ENCODE results near the gene MBLAC2.
A peak's percentile ranks its signal among the peaks of the same experiment; 100 is the strongest.

Gene MBLAC2

DNA sequence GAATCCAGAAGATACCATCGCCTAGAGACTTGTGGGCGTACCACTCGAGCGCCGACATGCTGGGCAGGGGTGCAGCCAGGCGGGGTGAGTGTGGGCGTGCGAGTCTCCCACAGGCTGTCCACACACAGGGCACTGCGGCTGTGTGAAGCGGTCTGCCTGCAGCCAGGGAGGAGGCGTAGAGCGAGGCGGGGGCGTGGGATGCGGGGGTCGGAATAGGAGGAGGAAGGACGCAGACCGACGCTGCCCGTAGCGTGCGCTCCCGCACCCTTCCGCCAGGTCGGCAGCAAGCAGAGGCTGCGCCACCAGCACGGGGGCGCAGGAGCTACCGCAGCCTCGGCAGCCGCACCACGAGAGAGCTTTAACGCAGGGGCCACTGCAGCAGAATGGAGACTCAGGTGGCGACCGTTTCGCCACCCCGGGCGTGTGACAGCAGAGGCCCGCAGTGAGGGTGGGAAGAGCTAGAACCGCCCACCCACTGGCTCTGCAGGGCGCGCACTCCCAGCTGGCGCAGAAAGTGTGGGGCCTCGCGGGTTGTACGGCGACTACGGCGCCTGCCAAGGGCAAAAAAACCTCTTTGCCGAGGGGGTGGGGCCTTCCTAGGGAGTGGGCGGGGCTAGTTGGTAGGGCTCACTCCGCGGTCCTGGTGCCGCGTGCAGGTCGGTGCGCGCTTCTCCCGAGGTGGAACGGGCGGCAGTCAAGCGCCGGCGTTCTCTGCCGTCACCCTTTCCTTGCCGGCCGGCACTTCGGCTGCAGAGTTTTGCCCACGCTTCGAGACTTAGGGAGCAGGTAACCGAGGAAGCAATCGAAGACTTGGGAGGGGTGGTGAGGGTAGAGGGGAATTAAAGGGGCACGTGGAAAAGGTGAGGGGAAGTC lies at the start of gene MBLAC2, which contains the start of gene POLR3G:
TSS of gene MBLAC2 (minus strand) at position 537 of the 873 bp plus-strand sequence. CDS start at position 58, 479 bp downstream.
TSS of gene POLR3G (plus strand) at position 630 of the 873 bp plus-strand sequence. CDS start 10,704 bp downstream, outside the sequence.
- peak; percentile 96 for DNase-seq

DNA sequence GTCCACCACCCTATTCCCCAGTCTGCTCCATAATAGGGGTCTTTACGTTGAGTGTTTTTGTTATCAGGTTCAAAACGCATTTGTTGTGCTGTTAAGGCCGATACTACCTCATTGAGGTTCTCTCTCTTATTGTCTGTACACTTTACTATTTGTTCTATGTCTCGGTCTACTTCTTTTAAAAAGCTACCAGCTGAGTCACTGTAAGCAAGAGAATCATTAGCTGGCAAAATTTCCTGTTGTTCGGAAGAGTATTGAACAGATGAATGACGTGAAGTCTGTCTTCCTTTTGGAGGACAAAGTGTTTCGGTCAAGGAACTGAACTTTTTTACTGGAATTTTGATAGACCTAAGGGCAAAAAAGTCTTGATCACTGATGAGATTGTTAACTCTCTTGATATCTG lies 44.5 kb upstream of the MBLAC2 start:
- no peak for DNase-seq

DNA sequence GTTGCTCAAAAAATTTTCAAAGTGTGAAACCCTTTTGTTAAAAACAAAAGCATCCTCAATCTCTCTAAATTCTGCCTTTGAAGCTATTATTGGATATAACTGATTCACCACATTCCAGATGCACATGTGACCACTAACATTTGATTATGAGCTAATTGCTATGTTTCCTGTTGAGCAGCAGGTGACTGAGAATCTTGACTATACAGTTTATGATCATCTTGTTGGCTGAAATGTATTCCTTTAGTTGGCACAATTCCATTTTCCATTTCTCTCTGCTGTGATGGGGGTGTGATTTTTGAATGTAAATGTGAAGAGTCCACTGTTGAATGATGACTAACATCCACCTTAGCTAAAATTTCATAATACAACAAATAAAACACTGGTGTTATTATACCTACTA lies 44.1 kb upstream of the MBLAC2 start:
- DNase-seq: no peak

GRCh38 chr5:90514520-90514919 lies 39.9 kb upstream of the MBLAC2 start:
- no peak for DNase-seq

DNA sequence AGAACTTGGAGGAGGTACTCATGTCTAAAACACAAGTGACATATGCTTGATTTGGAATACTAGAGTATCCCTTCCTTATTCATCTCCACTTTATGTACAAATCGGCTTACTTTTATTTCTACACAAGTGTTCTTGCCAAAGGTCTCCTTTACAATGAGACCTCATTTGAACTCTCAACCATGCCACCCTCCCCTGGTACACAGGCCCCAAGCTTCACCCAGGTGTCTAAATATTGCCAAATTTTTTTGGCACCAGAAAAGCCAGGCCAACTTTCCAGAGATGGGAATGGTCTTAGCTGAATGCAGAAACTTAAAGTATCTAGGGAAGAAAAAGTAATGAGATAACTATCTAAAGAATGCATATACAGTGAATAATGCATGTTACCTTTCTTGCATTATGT lies 35.9 kb upstream of the MBLAC2 start:
- no peak for DNase-seq

DNA sequence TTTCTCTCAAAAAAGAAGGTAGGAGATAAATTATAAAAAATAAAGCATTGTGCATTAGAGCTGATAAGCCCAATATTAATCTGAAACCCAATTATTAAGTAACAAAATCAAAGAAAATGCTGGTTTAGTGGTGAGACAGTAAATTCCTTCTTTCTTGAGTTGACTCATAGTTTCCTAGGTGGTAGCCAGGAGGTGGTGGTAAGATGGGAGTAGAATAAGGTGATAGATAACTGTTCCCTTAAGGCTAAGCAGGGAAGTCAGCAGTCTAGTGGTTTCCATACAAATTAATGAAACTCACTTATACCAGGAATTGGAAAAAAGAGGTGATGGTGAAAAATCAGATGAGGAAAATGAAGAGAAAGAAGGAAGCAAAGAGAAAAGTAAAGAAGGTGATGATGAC lies 31.6 kb upstream of the MBLAC2 start:
- no peak for DNase-seq

- DNase-seq: no peak
Observed at GRCh38 chr5:90504743-90505142, 30.2 kb upstream of the MBLAC2 start.

DNA sequence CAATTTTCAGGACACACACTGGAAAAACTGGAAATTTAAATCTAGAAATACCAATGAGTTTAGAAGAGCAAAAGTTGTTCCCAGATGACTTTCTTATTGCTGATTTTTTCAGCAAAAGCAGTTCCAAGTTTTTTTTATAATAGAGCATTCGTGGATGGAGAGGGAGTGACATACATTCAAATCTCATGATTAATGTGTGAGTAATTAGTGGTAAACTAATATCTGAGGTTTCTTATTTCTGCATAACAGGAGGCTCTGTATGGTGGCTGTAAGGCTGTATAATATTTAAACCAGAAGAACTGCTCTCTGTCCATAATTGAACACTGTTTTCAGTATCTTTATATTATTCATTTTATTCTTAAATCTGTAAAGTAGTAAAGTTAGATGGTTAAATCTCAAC lies 29.0 kb upstream of the MBLAC2 start:
- no peak for DNase-seq

DNA sequence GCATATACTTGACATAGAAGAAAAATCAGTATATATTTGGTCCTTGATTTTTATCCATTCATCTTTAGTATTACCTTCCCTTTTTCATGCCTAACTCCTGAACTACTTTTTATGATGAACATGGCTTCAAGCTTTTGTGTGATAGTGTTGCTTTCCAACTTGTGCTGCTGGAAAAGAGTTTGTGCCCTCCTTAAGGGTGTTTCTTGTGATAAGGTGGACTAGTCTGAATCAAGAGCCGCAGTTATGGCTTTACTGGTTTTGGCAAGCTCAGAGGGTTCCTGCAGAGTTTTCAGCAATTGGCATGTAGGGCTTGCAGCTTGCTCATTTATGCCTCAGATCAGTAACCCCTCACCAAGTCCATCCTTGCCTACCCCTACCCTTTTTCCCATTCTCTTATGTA lies 20.6 kb upstream of the MBLAC2 start:
- no peak for DNase-seq

- no peak for DNase-seq
Observed at GRCh38 chr5:90494043-90494442, 19.5 kb upstream of the MBLAC2 start.

DNA sequence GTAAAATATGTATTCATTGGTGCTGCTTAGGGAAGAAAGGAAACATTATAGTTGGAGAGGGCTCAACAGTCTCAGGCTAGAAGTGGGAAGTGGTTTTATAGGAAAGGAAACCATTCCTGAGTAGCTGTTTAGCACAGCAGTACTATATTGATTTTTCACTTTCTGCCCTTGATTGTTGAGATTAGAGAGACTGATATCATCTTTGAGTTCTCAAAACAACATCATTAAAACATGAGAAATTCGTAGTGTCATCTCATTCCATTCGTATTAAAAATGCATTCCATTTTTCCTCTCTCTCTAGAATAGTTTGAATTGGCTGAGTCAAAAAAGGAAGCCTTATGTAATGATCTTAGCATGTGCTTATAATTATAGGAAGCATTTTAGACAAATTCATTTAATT lies 14.2 kb upstream of the MBLAC2 start:
- no peak for DNase-seq

GRCh38 chr5:90484540-90484939 lies 10.0 kb upstream of the MBLAC2 start:
- no peak for DNase-seq

GRCh38 chr5:90483206-90483605 lies 8.6 kb upstream of the MBLAC2 start:
- DNase-seq: no peak

DNA sequence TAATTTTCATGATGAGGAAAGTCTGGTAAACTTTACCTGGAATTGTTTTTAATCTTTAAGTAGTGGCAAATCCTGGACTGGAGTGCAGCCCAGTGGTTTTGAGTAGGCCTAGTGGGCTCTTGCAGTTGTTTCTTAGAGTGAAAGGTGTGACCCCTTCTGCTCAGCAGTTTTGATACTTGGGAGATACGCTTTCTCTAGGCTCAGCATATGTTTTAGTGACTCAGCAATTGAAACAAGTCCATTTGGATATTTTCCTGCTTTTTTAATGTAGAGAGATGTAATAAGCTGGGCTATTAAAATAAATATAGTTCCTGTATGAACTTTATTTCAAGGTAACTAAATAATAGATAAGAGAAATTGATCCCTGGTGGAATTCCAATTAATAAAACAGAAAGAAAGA lies 6.1 kb upstream of the MBLAC2 start:
- DNase-seq: no peak

DNA sequence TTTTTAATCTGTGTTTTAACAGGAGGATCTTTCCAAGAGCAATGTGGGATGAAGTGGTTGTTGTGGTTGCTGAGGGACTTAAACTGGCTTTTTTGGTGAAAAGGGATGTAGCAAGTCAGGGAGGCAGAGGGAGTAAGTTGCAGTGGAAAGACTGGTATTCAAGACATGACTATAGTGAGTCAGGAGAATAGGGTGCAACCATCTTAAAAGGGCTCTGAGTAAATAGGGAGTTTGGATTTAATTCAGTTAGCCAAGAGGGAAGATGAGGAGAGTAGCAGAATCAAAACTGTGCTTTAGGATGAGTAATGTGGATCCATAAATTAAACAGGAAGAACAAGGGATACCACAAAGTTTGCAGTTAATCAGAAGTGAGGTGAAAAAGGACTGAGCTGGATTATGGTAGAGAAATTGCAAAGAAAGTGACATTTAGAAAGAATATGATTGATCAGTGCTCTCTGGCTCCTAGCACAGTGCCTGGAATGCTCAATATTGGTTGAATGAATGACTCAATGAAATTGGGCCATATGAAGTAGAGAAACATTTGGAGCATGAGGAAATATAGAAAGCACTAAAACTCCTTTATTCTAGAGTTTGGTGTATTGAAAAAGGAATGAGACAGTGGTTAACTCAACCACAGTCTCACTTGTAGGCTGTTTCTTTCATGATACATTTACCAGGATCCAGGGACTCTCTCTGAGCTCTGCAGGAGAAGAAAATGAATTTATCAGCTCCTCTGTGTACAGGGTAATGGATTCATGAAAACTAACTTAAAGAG lies 5.2 kb upstream of the MBLAC2 start:
- no peak for DNase-seq

- DNase-seq: no peak
Observed at GRCh38 chr5:90477621-90478215, 3.1 kb upstream of the MBLAC2 start.

DNA sequence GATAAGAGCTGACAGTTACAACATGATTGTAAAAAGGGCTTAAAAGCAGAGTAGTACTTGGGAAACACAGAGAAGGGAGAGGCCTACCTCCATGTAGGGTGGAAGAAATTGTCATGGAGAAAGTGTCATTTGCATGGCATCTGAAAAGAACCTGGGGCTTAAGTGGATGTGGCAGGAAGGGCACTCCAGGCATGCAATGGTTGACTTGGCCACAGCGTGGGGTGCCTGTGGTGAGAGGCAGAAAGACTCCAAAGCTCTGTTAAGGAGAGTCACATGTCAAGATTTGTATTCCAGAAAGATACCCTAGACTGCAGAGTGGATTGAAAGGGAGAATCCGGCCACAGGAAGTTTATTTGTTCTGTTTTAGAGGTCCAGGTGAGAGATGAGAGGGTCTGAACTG lies 2.5 kb upstream of the MBLAC2 start:
- no peak for DNase-seq

- no peak for DNase-seq
Observed at GRCh38 chr5:90476391-90476790, 1.8 kb upstream of the MBLAC2 start.

DNA sequence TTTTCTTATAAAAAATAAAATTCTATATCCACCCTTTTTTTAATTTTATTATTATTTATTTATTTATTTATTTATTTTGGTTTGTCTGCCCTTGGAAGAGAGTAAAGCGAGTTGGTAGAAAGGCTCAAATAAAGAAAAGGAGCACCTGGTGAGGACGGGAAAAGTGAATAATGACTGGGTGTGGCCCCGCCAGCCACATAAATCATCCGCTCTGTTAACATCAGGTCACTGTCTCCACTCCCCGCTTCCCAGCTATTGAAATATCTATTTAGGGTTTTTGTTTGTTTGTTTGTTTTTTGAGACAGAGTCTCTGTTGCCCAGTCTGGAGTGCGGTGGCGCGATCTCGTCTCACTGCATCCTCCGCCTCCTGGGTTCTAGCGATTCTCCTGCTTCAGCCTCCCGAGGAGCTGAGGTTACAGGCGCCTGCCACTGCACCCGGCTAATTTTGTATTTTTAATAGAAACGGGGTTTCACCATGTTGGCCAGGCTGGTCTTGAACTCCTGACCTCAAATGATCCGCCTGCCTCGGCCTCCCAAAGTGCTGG lies 937 bp upstream of the MBLAC2 start:
- DNase-seq: no peak

DNA sequence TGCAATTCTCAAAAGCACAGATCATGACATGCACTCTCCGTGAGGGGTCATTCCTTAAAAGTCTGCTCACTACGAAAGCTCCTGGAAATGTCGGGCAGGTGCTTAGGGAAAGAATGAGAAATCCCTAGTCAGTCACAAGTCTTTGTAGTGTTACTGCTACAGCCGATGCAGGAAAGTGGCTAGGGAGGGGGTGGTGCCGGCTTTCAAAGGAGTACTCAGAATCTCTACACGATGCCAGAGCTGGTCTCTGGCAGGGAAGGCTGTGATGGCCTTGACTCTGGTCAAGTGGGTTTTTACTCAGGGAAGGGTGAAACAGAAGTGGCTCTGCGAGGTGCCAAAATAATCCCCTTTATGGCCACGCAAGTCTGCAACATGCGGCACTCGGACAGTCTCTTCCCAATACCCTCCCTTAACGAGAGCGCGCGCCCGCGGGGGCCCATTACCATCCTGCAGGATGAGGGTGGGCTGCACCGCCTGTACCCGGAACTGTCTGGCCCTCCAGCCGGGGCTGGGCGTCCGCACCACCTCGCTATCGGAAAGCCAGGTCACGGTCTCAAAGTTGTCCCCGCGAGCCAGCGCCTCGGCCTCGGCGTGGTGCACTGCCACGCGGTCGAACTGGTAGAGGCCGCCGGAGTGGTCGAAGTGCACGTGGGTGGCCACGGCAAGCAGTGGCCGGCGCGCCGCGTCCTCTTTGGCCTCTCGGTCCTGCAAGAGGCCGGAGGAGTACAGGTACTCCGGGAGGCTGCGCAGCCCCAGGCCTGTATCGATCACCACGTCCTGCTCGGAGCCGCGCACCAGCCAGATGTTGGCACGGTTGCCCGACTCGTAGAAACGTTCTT lies 956 bp downstream of the MBLAC2 start:
- peak; percentile 17 for DNase-seq

DNA sequence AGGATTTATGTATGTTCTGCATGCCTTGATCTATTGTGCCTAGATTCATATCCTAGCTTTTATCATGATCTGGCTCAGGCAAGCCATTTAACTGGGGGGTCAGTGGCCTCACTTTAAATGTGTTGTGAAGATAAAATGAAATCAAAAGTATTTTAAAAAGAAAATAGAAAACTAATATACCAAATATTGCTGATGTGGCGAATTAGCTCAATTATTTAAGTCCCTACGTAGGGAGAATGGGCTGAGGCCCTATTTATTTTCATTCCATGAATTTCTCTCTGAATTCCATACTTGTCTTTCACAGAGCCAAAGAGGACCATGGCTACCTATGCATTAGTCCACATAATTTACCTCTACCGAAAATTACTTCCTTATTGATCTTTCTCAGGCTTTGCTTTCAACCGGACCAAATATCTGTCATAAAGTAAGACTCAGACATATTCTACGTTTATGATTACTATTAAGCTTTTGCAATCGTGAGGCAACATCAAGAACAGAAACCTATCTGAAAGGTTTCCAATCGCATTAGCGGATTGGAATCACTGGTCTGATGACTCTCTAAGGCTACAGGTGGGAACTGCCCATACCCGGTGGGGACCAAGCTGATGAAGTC lies 1.7 kb downstream of the MBLAC2 start:
- peak; percentile 12 for DNase-seq

GRCh38 chr5:90461288-90461687 lies 13.3 kb downstream of the MBLAC2 start:
- no peak for DNase-seq

All from activated CD4-positive, alpha-beta T cell treated with anti-CD3 and anti-CD28 coated beads, Interleukin-2, amount 50 U/mL, for 16 hours (primary cell).